GM12878 (cell line): Measurements from ENCODE around the gene KCNQ1. TPM values are rescaled to one million over a fixed set of nuclear protein-coding genes. Genes with fewer than 3 reads are reported as not detected.

Source experiments
- ATAC-seq: fragments of 200-7000 bp; cut with Tn5 transposase; 3 replicates; pipeline ENCODE4 v1.9.1; 2020; ENCODE audit warnings: mild to moderate bottlenecking, moderate library complexity
- BruUV-seq: library from RNA; stranded (reverse); fragments of 400-500 nt; replicated peaks from 2 replicates; lab custom pipeline; 2021; lab: Mats Ljungman, UMichigan
- CTCF ChIA-PET: fragments of 300-600 bp; sonication (Branson Sonifier 250); formaldehyde crosslinking; extraction: SDS; loops from one replicate; lab custom pipeline; 2021; ENCODE audit warnings: inconsistent platforms; lab: Yijun Ruan, JAX
- POLR2A ChIA-PET: fragments of 350-600 bp; formaldehyde crosslinking; extraction: SDS; loops from one replicate; lab custom pipeline; 2021; ENCODE audit warnings: inconsistent platforms; lab: Charles Lee
- RAD21 ChIA-PET: fragments of 300-600 bp; sonication (Branson Sonifier 250); formaldehyde crosslinking; loops from one replicate; lab custom pipeline; 2023; ENCODE audit warnings: antibody characterized with exemption; ENCODE audit not compliant: unreplicated experiment; lab: Charles Lee
- SMC1A ChIA-PET: fragments of 300-600 bp; sonication (Branson Sonifier 250); formaldehyde crosslinking; loops from one replicate; lab custom pipeline; 2023; ENCODE audit not compliant: unreplicated experiment, uncharacterized antibody; lab: Charles Lee
- DNase-seq: peaks from one replicate; pipeline ENCODE4 v3.0.0-alpha.2; 2011; ENCODE audit warnings: low read depth, low spot score
- FAIRE-seq: peaks from 3 replicates; lab custom pipeline; 2011; peaks lifted over from hg19 to GRCh38; lab: Jason Lieb, UNC
- H2AFZ ChIP-seq: 2 replicates; pipeline ENCODE4 v1.6.0; 2011; ENCODE audit warnings: low read depth, low read length, control low read depth; ENCODE audit not compliant: control insufficient read depth
- H3K27ac ChIP-seq: 2 replicates; pipeline ENCODE4 v1.5.1; 2011; ENCODE audit warnings: control low read depth; ENCODE audit not compliant: control insufficient read depth, insufficient read depth
- H3K27me3 ChIP-seq, 2 experiments: replicated peaks in 1 of 2; 2 replicates each; pipeline versions ENCODE4 v1.6.0 to v1.6.1; 2011; ENCODE audit warnings: low read length in 1 of 2; ENCODE audit not compliant: control insufficient read depth in 2 of 2, insufficient read depth in 2 of 2
- H3K36me3 ChIP-seq, 2 experiments: 2 replicates each; pipeline ENCODE4 v1.5.1; 2011; ENCODE audit warnings: low read length in 1 of 2; ENCODE audit not compliant: control insufficient read depth in 2 of 2, insufficient read depth in 2 of 2
- H3K4me1 ChIP-seq: 2 replicates; pipeline ENCODE4 v1.6.1; 2011; ENCODE audit warnings: mild to moderate bottlenecking, low read length, moderate library complexity, mixed read lengths; ENCODE audit not compliant: control insufficient read depth, insufficient read depth
- H3K4me2 ChIP-seq: 2 replicates; pipeline ENCODE4 v1.6.0; 2011; ENCODE audit warnings: control low read depth; ENCODE audit not compliant: control insufficient read depth, insufficient read depth
- H3K4me3 ChIP-seq: fragments of 200-600 bp; sonication (generic); 2 replicates; pipeline ENCODE4 v1.5.1; 2016
- H3K79me2 ChIP-seq: 2 replicates; pipeline ENCODE4 v1.6.0; 2011; ENCODE audit warnings: low read length; ENCODE audit not compliant: control insufficient read depth, insufficient read depth
- H3K9ac ChIP-seq: 2 replicates; pipeline ENCODE4 v1.8.0; 2011; ENCODE audit warnings: low read length, control low read depth, mixed read lengths; ENCODE audit not compliant: control insufficient read depth, insufficient read depth
- H3K9me3 ChIP-seq: replicated peaks from 3 replicates; pipeline ENCODE4 v1.5.1; 2011; ENCODE audit warnings: mild to moderate bottlenecking, low read length; ENCODE audit not compliant: control insufficient read depth, insufficient read depth
- H4K20me1 ChIP-seq: 2 replicates; pipeline ENCODE4 v1.6.0; 2011; ENCODE audit not compliant: control insufficient read depth, insufficient read depth
- BHLHE40 ChIP-seq, 2 experiments: fragments of 450-650 bp in 1 of 2; IDR thresholded peaks; 2 replicates each; pipeline ENCODE4 v1.6.1; 2011 to 2017; ENCODE audit warnings: low read depth in 2 of 2, borderline replicate concordance in 1 of 2, improper control_type of control experiment in 1 of 2, low read length in 1 of 2, mild to moderate bottlenecking in 1 of 2
- EZH2 ChIP-seq: IDR thresholded peaks from 2 replicates; pipeline ENCODE4 v1.6.1; 2012; ENCODE audit warnings: low read depth, mild to moderate bottlenecking, control low read depth, inconsistent platforms, low read length, borderline replicate concordance; ENCODE audit not compliant: control insufficient read depth
- IKZF2 ChIP-seq, 2 experiments: fragments of 450-650 bp; IDR thresholded peaks; 2 replicates each; pipeline ENCODE4 v1.6.1; 2017; ENCODE audit warnings: mild to moderate bottlenecking in 2 of 2, moderate library complexity in 2 of 2
- MEF2B ChIP-seq: fragments of 450-650 bp; IDR thresholded peaks from 2 replicates; pipeline ENCODE4 v1.6.1; 2018; ENCODE audit warnings: mild to moderate bottlenecking, moderate library complexity; ENCODE audit not compliant: partially characterized antibody, poor library complexity, severe bottlenecking
- NFIC ChIP-seq: IDR thresholded peaks from 2 replicates; pipeline ENCODE4 v1.6.1; 2012; ENCODE audit warnings: low read depth, mild to moderate bottlenecking, inconsistent platforms, low read length, moderate library complexity
- NFYA ChIP-seq: IDR thresholded peaks from 2 replicates; pipeline ENCODE4 v1.6.1; 2011; ENCODE audit warnings: low read depth, mild to moderate bottlenecking, low read length, improper control_type of control experiment, borderline replicate concordance
- RCOR1 ChIP-seq: conservative IDR thresholded peaks from 2 replicates; pipeline ENCODE4 v1.6.1; 2012; ENCODE audit warnings: low read depth, low read length, improper control_type of control experiment
- TAF1 ChIP-seq: IDR thresholded peaks from 2 replicates; pipeline ENCODE4 v1.6.1; 2011; ENCODE audit warnings: mild to moderate bottlenecking, low read depth, low read length, borderline replicate concordance
- TCF12 ChIP-seq: IDR thresholded peaks from 2 replicates; pipeline ENCODE4 v1.6.1; 2011; ENCODE audit warnings: low read depth, mild to moderate bottlenecking, low read length
- TCF7 ChIP-seq: IDR thresholded peaks from 2 replicates; pipeline ENCODE4 v1.6.1; 2014; ENCODE audit warnings: antibody characterized with exemption, borderline replicate concordance
- ZNF384 ChIP-seq: IDR thresholded peaks from 2 replicates; pipeline ENCODE4 v1.6.1; 2012; ENCODE audit warnings: low read depth, mild to moderate bottlenecking, low read length, improper control_type of control experiment, borderline replicate concordance
- WGBS: methylation state at CpG from one replicate; pipeline ENCODE4 v1.1.6; 2016; ENCODE audit warnings: low lambda C conversion rate; ENCODE audit not compliant: insufficient replicate concordance, insufficient coverage; ENCODE audit errors: missing lambda C conversion rate; 5-methylcytosine and 5-hydroxymethylcytosine counted together
- in situ Hi-C: fragments of 300-500 bp; cut with MboI; formaldehyde crosslinking; loops from 9 replicates; pipeline ENCODE4 v1.14.3; 2018; ENCODE audit warnings: mixed read lengths
- intact Hi-C: fragments of 100-400 bp; cut with micrococcal nuclease; formaldehyde crosslinking; loops from one replicate; pipeline ENCODE4 v1.14.2; 2022; ENCODE audit not compliant: unreplicated experiment
- polyA plus RNA-seq, 11 experiments: library from polyadenylated mRNA; depleted of rRNA in 4 of 11; unstranded in 6 of 11; stranded (reverse) in 5 of 11; fragments of >200 nt; fragmentation: Nextera tagmentation in 4 of 11; fragmentation: Illumina TruSeq in 1 of 11; extraction: Ambion mirVana in 4 of 11; extraction: Trizol in 1 of 11; gene quantifications; 1 replicate in 1 of 11; 2 replicates in 10 of 11; pipeline versions ENCODE4 v1.2.1 to v1.2.3, GENCODE V29; 2011 to 2016; ENCODE audit warnings: inconsistent platforms in 2 of 11, missing spikeins in 2 of 11, low read depth in 1 of 11
- total RNA-seq, 4 experiments: library from RNA; depleted of rRNA in 3 of 4; stranded (reverse); fragments of >200 nt in 3 of 4; fragmentation: Illumina TruSeq in 1 of 4; extraction: Trizol in 1 of 4; gene quantifications; 2 replicates each; pipeline versions ENCODE4 v1.2.1 to v1.2.3, GENCODE V29; 2013 to 2021
- TF ChIP-seq, protein P1 (sequence below): IDR thresholded peaks from 2 replicates; pipeline ENCODE4 v1.6.1; 2012; ENCODE audit warnings: low read depth, low read length, improper control_type of control experiment
- TF ChIP-seq, protein P2 (sequence below): IDR thresholded peaks from 2 replicates; pipeline ENCODE4 v1.6.1; 2011; ENCODE audit warnings: borderline replicate concordance, low read depth, mild to moderate bottlenecking, moderate library complexity, mixed read lengths, low read length; ENCODE audit not compliant: insufficient read depth; ENCODE audit errors: extremely low read length
- TF ChIP-seq, protein P3 (sequence below): fragments of 450-650 bp; IDR thresholded peaks from 2 replicates; pipeline ENCODE4 v1.6.1; 2018; ENCODE audit warnings: mild to moderate bottlenecking, low read depth, moderate library complexity; ENCODE audit not compliant: partially characterized antibody

KCNQ1 gene
- total and polyA plus RNA-seq, 10 of the 15 experiments (the other 5 are each of a cell fraction or from before 2014, with no cell fraction given) = 0.03 to 0.15 (median 0.12) TPM; not detected in 7

DNA sequence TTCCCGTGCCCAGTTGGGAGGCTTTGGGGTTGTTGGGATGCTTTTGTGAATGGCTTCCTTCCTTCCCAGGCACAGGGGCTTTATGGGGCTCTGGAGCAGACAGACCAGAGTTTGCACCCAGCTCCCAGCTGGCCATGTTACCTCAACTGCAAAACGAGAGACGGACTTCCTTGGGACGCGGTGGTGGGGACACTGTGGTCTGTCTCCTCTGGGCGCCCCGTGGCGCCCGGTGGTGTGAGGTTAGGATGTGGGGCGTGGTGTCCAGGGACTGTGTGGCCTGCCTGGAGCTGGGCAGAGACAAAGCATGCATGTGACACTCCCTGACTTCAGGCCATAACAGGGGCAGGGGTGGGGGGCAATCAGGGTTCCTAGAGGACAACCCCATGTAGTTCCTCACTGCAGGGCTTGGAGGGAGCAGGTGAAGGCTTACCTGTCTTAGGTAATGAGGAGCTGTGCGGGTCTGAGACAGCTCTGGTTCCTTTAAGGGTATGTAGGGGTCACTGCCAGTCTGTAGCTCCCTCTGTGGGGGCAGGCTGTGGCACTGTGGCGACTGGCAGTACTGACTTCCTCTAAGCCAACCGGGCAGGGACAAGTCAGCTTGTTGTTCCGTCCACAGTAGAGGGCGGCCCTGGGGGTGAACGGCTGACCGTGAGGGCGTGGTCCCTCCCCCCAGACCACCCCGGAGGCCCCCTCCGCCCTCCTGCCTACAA is 14.4 kb downstream of the KCNQ1 start (continued):
- no peak for TF ChIP-seq IKZF2 (IDR thresholded peaks at IDR 0.05)

DNA sequence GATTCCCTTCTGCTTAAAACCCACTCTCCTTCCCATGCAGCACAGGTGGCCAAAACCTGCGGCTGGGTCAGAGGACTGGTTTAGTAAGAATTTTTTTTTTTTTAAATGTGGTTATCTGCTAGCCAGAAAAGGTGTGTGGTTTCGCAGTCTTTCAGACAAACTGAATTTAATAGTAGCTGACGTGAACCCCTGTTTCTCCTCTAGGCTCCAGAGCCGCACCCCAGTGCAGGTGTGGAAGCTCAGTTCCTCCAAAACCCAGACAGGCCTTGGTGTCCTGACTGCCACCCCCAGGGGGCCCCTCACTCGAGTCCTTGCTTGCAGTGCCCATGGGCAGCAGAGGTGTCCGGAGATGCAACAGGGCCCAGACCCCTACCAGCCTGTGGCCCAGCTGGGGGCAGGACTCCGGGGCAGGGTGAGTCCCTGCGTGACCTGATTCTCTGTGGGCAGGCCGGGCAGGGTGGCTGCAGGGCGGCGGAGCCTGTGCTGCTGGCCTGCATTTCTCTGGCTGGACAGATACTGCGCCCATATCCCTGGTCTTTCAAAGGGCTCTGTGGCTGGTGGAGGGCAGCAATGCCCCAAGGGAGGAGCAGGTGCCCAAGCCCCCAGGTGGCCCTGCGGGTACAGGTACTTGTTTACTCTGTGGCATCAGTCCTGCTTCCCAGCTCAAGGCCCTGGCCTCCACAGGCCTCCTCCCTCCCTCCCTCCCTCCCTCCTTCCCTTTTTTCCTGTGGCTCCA is 15.2 kb downstream of the KCNQ1 start:
- H3K36me3 ChIP-seq = no peaks in the 10 kb centered on the region
- no TSS peak for BruUV-seq
- DNase-seq (no peak), ATAC-seq (no peak), FAIRE-seq (no peak)
- SMC1A ChIA-PET = no interaction called here
- 32% methylated on average over 13 of the region's 13 CpGs for WGBS
- CTCF ChIA-PET = no interaction called here
- H3K27me3 ChIP-seq = no peaks in the 10 kb centered on the region; a peak in 1 of 4 replicates
- intact Hi-C loops (no loop called here), in situ Hi-C loops (no loop called here)
- H3K4me3 ChIP-seq = no peak overlapping the region
- H2AFZ ChIP-seq = no peak overlapping the region
- H4K20me1 ChIP-seq = no peaks in the 10 kb centered on the region
- H3K4me1 ChIP-seq = no peaks in the 10 kb centered on the region
- POLR2A ChIA-PET = interaction anchor here (0.6 to 0.7 kb wide), 2 partner anchors 60 to 92 kb away, joined by 3 to 4 read pairs; partner anchors contain the start of gene TSSC4
- H3K9me3 ChIP-seq = no peaks in the 10 kb centered on the region
- H3K79me2 ChIP-seq = no peaks in the 10 kb centered on the region
- RAD21 ChIA-PET = interaction anchor here (0.6 to 1.0 kb wide), 2 partner anchors 73 to 418 kb away, joined by 3 to 4 read pairs; no protein-coding TSS in a partner anchor
- H3K27ac ChIP-seq = no peak overlapping the region
- H3K4me2 ChIP-seq = no peak overlapping the region
- no peak overlapping the region for H3K9ac ChIP-seq
- TF ChIP-seq TCF7 (no peak), MEF2B (no peak), BHLHE40 (IDR thresholded peaks at IDR 0.05; ENCODE audit: borderline replicate concordance in 1 of 2, low read depth in 2 of 2, low read length in 1 of 2) (no peak), EZH2 (no peak), RCOR1 (no peak), NFYA (no peak), TCF12 (no peak), NFIC (no peak), ZNF384 (no peak), TAF1 (no peak)
- TF ChIP-seq, protein P1, sequence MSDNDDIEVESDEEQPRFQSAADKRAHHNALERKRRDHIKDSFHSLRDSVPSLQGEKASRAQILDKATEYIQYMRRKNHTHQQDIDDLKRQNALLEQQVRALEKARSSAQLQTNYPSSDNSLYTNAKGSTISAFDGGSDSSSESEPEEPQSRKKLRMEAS = no peak
- TF ChIP-seq, protein P2, sequence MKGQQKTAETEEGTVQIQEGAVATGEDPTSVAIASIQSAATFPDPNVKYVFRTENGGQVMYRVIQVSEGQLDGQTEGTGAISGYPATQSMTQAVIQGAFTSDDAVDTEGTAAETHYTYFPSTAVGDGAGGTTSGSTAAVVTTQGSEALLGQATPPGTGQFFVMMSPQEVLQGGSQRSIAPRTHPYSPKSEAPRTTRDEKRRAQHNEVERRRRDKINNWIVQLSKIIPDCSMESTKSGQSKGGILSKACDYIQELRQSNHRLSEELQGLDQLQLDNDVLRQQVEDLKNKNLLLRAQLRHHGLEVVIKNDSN = no peak
- TF ChIP-seq, protein P3, sequence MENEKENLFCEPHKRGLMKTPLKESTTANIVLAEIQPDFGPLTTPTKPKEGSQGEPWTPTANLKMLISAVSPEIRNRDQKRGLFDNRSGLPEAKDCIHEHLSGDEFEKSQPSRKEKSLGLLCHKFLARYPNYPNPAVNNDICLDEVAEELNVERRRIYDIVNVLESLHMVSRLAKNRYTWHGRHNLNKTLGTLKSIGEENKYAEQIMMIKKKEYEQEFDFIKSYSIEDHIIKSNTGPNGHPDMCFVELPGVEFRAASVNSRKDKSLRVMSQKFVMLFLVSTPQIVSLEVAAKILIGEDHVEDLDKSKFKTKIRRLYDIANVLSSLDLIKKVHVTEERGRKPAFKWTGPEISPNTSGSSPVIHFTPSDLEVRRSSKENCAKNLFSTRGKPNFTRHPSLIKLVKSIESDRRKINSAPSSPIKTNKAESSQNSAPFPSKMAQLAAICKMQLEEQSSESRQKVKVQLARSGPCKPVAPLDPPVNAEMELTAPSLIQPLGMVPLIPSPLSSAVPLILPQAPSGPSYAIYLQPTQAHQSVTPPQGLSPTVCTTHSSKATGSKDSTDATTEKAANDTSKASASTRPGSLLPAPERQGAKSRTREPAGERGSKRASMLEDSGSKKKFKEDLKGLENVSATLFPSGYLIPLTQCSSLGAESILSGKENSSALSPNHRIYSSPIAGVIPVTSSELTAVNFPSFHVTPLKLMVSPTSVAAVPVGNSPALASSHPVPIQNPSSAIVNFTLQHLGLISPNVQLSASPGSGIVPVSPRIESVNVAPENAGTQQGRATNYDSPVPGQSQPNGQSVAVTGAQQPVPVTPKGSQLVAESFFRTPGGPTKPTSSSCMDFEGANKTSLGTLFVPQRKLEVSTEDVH = no peak
